Neural progenitor cell (in vitro differentiated cells): ENCODE data around the gene METTL21A. TPM values are rescaled to one million over a fixed set of nuclear protein-coding genes. Genes with fewer than 3 reads are reported as not detected.

Experiments used
- DNase-seq: peaks from one replicate; pipeline ENCODE4 v3.0.0-alpha.2; 2016; ENCODE audit warnings: low spot score
- H2AFZ ChIP-seq: fragments of 200-600 bp; sonication (generic); replicated peaks from 2 replicates; pipeline ENCODE4 v1.6.1; 2016; ENCODE audit warnings: antibody characterized with exemption
- H3F3A ChIP-seq: fragments of 200-600 bp; sonication (generic); 2 replicates; pipeline ENCODE4 v1.6.1; 2016; ENCODE audit warnings: antibody characterized with exemption, low read depth
- H3K27ac ChIP-seq: fragments of 200-600 bp; sonication (generic); 2 replicates; pipeline ENCODE4 v1.5.1; 2016; ENCODE audit warnings: mild to moderate bottlenecking
- H3K27me3 ChIP-seq: fragments of 200-600 bp; sonication (generic); 2 replicates; pipeline ENCODE4 v1.6.1; 2016; ENCODE audit warnings: mild to moderate bottlenecking, moderate library complexity
- H3K36me3 ChIP-seq: fragments of 200-600 bp; sonication (generic); 2 replicates; pipeline ENCODE4 v1.5.1; 2016
- H3K4me1 ChIP-seq: fragments of 200-600 bp; sonication (generic); 2 replicates; pipeline ENCODE4 v1.6.1; 2016; ENCODE audit warnings: mixed run types
- H3K4me2 ChIP-seq: fragments of 200-600 bp; sonication (generic); 2 replicates; pipeline ENCODE4 v1.6.1; 2016
- H3K4me3 ChIP-seq: fragments of 200-600 bp; sonication (generic); 2 replicates; pipeline ENCODE4 v1.5.1; 2016
- H3K79me2 ChIP-seq: fragments of 200-600 bp; sonication (generic); 2 replicates; pipeline ENCODE4 v1.6.1; 2016; ENCODE audit warnings: low read depth
- H3K9ac ChIP-seq: fragments of 200-600 bp; sonication (generic); 2 replicates; pipeline ENCODE4 v1.6.1; 2016
- H3K9me3 ChIP-seq: fragments of 200-600 bp; sonication (generic); 2 replicates; pipeline ENCODE4 v1.5.1; 2016; ENCODE audit warnings: low read depth
- H4K20me1 ChIP-seq: fragments of 200-600 bp; sonication (generic); 2 replicates; pipeline ENCODE4 v1.6.1; 2016; ENCODE audit warnings: low read depth
- H3K27ac Mint-ChIP-seq: 3 replicates; pipeline ENCODE4 v1.8.0; 2021; ENCODE audit warnings: mixed read lengths
- H3K27me3 Mint-ChIP-seq: 2 replicates; pipeline ENCODE4 v1.8.0; 2022; ENCODE audit warnings: low read depth, mild to moderate bottlenecking, inconsistent platforms, moderate library complexity, mixed read lengths; ENCODE audit not compliant: insufficient read depth
- H3K36me3 Mint-ChIP-seq: 3 replicates; pipeline ENCODE4 v1.8.0; 2021; ENCODE audit warnings: mixed read lengths
- H3K4me1 Mint-ChIP-seq: 3 replicates; pipeline ENCODE4 v1.8.0; 2021; ENCODE audit warnings: mixed read lengths
- H3K4me3 Mint-ChIP-seq: 3 replicates; pipeline ENCODE4 v1.8.0; 2021; ENCODE audit warnings: mild to moderate bottlenecking, moderate library complexity, mixed read lengths
- H3K9me3 Mint-ChIP-seq: 3 replicates; pipeline ENCODE4 v1.8.0; 2020; ENCODE audit warnings: mixed read lengths
- CTCF ChIP-seq: fragments of 200-600 bp; sonication (generic); IDR thresholded peaks from 2 replicates; pipeline ENCODE4 v1.5.1; 2017; ENCODE audit warnings: antibody characterized with exemption, mild to moderate bottlenecking
- EZH2 ChIP-seq: fragments of 200-600 bp; sonication (generic); IDR thresholded peaks from 2 replicates; pipeline ENCODE4 v1.6.1; 2017; ENCODE audit warnings: antibody characterized with exemption, mild to moderate bottlenecking, moderate library complexity
- EZH2phosphoT487 ChIP-seq: fragments of 200-600 bp; sonication (generic); IDR thresholded peaks from 2 replicates; pipeline ENCODE4 v1.6.1; 2017; ENCODE audit warnings: antibody characterized with exemption
- total RNA-seq: library from RNA; depleted of rRNA; stranded (reverse); fragments of >200 nt; gene quantifications from 2 replicates; pipeline ENCODE4 v1.2.3, GENCODE V29; 2015; ENCODE audit warnings: low replicate concordance

Gene METTL21A
- total RNA-seq: 43.3 and 65.2 TPM in 2 replicates

- Histone ChIP-seq H3K36me3 (peaks cover 10% of the 10 kb centered on the region), H3K27me3 (peaks cover 10% of the 10 kb centered on the region), H3K9ac (peak within 1 kb of the TSS; percentile 34), H3F3A (peaks cover 34% of the 10 kb centered on the region), H3K79me2 (peaks cover 20% of the 10 kb centered on the region), H3K27ac (peak within 1 kb of the TSS; percentile 36), H2AFZ (peak within 1 kb of the TSS; percentile 93), H3K4me2 (peak within 1 kb of the TSS; percentile 83), H4K20me1 (no peaks in the 10 kb centered on the region), H3K4me1 (peaks cover 6% of the 10 kb centered on the region), H3K4me3 (peak within 1 kb of the TSS; percentile 93), H3K9me3 (no peaks in the 10 kb centered on the region)
- DNase-seq: peak; percentile 80
- peak within 1 kb of the TSS; percentile 98 for H3K4me3 Mint-ChIP-seq
- peak; percentile 43 for TF ChIP-seq CTCF
- TF ChIP-seq EZH2phosphoT487: no peak
- H3K9me3 Mint-ChIP-seq: no peaks in the 10 kb centered on the region
- peaks cover 5% of the 10 kb centered on the region for H3K27me3 Mint-ChIP-seq
- peaks cover 16% of the 10 kb centered on the region for H3K4me1 Mint-ChIP-seq
- peak within 1 kb of the TSS; percentile 74 for H3K27ac Mint-ChIP-seq
- H3K36me3 Mint-ChIP-seq: peaks cover 17% of the 10 kb centered on the region
These were observed at the start of gene METTL21A for GRCh38 chr2:207625014-207625907. TSS of gene METTL21A (minus strand) at chr2:207625394. CDS start at chr2:207624375, 1,019 bp downstream.

GRCh38 chr2:207674826-207675225 lies 49.6 kb upstream of the METTL21A start:
- Mint-ChIP-seq H3K27ac (no peak overlapping the region), H3K4me3 (no peak overlapping the region)
- no peak overlapping the region for H3K4me2 ChIP-seq

GRCh38 chr2:207674266-207674774 lies 49.1 kb upstream of the METTL21A start:
- DNase-seq: no peak
- peaks cover 2% of the 10 kb centered on the region for H3K27me3 Mint-ChIP-seq
- Histone ChIP-seq H3K27ac (peak overlapping the region; percentile 6), H3K9ac (no peak overlapping the region), H2AFZ (no peak overlapping the region), H3K9me3 (no peaks in the 10 kb centered on the region), H3K4me1 (peaks cover 7% of the 10 kb centered on the region), H3F3A (peaks cover 13% of the 10 kb centered on the region), H3K36me3 (no peaks in the 10 kb centered on the region), H3K79me2 (no peaks in the 10 kb centered on the region), H4K20me1 (no peaks in the 10 kb centered on the region), H3K27me3 (no peaks in the 10 kb centered on the region), H3K4me2 (no peak overlapping the region), H3K4me3 (no peak overlapping the region)
- no peaks in the 10 kb centered on the region for H3K9me3 Mint-ChIP-seq
- no peak overlapping the region for H3K4me3 Mint-ChIP-seq
- no peaks in the 10 kb centered on the region for H3K36me3 Mint-ChIP-seq
- TF ChIP-seq EZH2 (no peak), EZH2phosphoT487 (no peak), CTCF (no peak)
- peaks cover 4% of the 10 kb centered on the region for H3K4me1 Mint-ChIP-seq
- H3K27ac Mint-ChIP-seq: no peak overlapping the region

More at GRCh38 chr2:207674826-207675225, 49.6 kb upstream of the METTL21A start:
- Histone ChIP-seq H3K36me3 (no peaks in the 10 kb centered on the region), H4K20me1 (no peaks in the 10 kb centered on the region), H3K4me1 (peaks cover 7% of the 10 kb centered on the region), H3K79me2 (no peaks in the 10 kb centered on the region), H2AFZ (no peak overlapping the region), H3F3A (peaks cover 13% of the 10 kb centered on the region), H3K9ac (no peak overlapping the region), H3K27ac (no peak overlapping the region), H3K27me3 (no peaks in the 10 kb centered on the region), H3K4me3 (no peak overlapping the region), H3K9me3 (no peaks in the 10 kb centered on the region)
- H3K36me3 Mint-ChIP-seq: no peaks in the 10 kb centered on the region
- H3K27me3 Mint-ChIP-seq: peaks cover 3% of the 10 kb centered on the region
- peaks cover 4% of the 10 kb centered on the region for H3K4me1 Mint-ChIP-seq
- H3K9me3 Mint-ChIP-seq: no peaks in the 10 kb centered on the region
- DNase-seq: peak; percentile 21
- no peak for TF ChIP-seq CTCF
- no peak for TF ChIP-seq EZH2
- no peak for TF ChIP-seq EZH2phosphoT487
